Activated naive CD4-positive, alpha-beta T cell treated with Interleukin-2 at 50 U/mL for 16 hours (primary cell): ENCODE measurements around the gene SLC12A7.
"Not testable (repeated sequence)": the region's sequence is repeated elsewhere in the genome, so short reads cannot be mapped to it uniquely, and the experiment has no call there.

ENCODE experiments used
- DNase-seq: peaks from one replicate; pipeline ENCODE4 v3.0.0-alpha.2; 2020

SLC12A7 gene

GRCh38 chr5:1111727-1112289 lies at the start of gene SLC12A7:
SLC12A7 (minus strand) TSS chr5:1112063; CDS start chr5:1111991, 72 bp downstream.
- DNase-seq, result peak; percentile 57

GRCh38 chr5:1161108-1161832 lies 49.4 kb upstream of the SLC12A7 start:
- DNase-seq, result no peak

DNA sequence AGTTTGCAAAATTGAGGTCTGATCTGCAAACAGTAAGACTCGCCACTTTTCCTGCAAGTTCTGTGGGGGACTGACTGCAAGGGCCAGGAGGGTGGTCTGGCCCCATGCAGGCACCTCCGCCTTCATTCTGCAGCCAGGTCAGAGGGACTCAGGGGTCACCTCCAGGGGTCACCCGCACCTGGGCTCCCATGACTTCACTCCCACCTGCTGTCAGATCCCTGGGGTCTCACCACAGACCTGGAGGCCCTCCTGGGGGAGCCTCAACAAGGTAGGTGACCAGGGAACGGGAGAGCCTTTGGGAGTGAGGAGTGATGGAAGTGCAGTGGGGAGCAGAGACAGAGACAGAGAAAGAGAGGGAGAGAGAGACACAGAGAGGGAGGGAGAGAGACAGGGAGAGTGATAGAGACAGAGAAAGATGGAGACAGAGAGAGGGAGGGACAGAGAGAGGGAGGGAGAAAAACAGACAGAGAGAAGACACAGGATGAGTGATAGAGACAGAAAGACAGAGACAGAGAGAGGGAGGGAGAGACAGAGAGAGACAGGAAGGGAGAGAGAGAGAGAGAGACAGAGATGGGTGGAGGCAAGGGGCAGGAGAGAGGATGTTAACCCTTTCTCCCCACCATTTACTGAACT lies 48.0 kb upstream of the SLC12A7 start:
- no peak for DNase-seq

DNA sequence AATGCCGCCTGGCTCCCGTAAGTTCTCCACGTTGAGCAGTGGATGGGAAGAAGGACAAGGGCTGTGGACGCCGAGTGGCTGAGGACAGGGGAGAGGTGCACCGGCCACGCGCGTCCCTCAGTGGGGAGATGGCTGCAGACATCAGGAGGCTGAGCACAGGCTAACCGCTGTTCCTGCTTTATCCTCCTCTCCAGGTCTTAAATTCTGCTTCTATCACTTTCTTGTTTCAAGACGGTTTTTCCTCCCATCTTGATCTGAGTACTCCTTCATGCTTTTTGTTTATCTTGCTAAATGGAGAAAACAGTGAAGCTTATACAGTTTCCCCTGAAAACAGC lies 47.4 kb upstream of the SLC12A7 start:
- DNase-seq, result no peak

DNA sequence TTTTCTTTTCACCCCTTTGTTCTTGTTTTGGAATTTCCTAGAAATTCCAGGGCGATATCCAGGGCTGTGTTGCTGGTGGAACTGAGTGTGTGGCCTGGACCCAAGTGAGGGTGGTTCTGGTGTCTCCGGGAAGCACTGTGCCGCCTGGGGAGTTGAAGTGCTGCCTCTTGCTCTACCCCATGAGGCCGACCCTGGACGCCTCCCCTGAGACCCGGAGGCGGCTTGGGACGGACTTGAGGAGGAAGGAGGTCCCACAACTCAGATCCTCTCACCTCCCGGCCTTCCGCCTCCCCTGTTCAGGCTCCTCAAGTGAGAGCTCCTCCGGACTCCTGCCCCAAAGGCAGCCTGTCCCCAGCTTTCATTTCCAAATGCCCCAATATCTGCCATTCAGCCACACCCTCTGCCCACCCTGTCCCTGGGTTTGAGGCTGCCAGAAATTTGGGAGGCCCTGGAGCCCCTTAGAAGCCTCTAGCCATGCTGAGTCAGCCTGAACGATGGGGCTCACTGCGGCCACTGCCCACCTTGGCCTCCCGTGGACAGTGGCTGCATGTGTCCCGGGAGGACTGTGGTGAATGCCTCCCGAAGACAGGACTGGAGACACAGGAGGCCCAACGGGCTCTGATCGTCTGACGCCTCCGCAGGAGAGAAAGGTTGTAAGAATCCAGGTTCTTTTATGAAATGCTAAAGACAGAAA lies 46.9 kb upstream of the SLC12A7 start:
- DNase-seq, result no peak

DNA sequence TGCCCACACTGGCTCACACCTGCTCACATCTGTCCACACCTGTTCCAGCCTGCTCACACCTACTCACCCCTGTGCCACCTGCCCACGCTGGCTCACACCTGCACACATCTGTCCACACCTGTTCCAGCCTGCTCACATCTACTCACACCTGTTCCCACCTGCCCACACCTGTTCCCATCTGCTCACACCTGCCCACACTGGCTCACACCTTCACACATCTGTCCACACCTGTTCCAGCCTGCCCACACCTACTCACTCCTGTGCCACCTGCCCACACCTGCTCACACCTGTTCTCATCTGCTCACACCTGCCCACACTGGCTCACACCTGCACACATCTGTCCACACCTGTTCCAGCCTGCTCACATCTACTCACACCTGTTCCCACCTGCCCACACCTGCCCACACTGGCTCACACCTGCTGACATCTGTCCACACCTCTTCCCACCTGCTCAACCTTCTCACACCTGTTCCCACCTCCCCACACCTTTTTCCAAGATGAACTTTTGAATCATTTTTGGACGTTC lies 45.7 kb upstream of the SLC12A7 start:
- not testable (repeated sequence) for DNase-seq

- DNase-seq, result no peak
Observed at GRCh38 chr5:1156754-1157460, 45.0 kb upstream of the SLC12A7 start.

GRCh38 chr5:1156033-1156753 lies 44.3 kb upstream of the SLC12A7 start:
- DNase-seq, result no peak

DNA sequence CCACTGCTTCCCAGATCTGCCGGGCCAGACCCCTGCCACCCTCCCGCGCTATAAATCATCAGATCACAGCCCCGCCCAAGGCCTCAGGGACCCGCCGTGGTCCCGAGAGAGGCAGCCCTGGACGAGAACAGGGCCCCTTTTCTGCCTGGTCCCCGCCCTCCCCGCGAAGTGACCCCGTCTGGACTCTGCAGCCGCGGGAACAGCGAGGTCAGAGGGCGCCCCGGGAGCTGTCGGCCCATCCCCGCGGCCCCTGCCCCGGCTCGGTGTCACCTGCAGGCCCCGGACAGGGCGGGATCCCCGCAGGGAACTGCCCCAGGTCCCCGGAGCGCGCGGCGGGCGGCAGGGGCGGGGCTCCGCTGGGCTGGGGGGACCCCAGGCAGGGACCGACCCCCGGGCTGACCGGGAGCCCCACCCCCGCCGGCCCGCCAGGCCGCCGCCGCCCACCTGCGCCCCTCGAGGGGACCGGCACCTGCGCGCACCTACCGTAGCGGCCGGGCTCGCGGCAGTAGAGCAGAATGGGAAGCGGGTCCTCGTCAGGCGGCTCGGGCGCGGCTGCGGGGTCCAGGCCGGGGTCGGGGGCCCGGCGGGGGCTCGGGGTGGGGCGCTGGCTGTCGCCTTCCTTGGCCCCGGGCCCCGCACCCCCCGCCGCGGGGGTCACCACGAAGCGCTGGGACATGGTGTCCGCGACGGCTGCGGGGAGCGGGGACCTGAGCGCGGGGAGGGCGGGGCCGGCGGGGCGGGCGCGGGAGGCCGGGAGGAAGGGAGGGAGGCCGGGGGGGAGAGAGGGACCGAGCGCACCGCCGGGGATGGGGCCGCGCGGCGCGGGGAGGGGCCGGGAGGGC lies 43.5 kb upstream of the SLC12A7 start:
- no peak for DNase-seq

- no peak for DNase-seq
Observed at GRCh38 chr5:1153428-1153827, 41.6 kb upstream of the SLC12A7 start.

DNA sequence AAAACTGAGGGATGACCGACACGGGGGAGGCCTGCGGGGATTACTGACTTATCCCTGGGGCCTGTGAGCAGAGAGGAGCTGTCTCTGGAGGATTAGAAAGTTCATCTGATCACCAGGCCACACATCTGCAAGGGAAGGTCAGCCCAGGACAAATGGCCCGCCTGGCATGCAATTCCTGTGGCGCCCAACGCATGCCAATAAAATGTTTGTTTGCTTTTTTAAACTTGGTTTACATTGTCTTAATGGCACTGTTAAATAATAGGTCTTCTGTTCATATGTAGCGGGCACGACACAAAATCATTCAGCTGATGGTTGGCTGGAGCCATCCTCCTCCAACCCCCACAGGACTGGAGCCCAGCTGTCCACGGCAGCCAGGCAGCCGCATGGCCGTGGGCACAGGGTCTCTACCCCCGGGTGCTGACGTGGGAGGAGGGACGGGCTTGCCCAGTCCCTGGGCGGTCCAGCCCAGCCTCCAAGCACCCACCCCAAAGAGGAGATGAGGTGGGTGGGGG lies 41.0 kb upstream of the SLC12A7 start:
- DNase-seq, result no peak

DNA sequence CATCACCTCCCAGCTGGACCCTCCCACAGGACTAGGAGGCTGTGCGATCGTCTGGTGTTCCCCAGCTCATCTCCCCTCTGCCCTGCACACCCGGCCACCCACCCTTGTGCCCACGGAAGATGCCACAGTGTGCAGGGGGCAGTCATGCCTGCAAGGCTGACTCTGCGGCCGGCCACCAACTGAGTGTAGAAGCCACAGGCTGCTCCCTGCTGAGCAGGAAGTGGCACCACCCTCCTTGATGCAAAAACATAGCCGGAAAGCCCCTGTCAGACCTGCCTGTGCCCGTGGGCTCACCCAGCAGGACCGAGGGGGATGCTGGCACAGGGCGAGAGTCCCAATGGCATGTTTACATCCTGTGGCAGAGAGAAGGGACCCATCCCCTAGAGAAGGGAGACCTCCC lies 40.3 kb upstream of the SLC12A7 start:
- DNase-seq, result no peak

DNA sequence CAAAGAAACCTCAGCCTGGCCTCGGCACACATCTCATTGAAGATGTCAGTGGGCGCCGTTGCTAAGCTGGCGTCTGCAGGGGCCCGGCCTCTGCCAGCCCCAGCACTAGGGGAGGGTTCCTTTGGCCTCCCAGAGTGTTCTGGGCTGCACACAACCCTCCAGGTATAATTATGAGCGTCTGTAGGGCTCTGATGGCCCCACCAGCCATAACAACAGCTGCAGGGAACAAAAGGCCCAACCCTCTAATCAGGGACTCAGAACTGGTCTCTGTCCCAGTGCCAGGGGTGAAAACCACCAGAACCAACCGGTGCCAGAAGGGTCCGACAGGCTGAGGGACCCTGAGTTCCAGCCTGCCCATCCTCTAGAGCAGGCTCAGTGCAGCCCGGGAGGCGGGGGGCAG lies 39.5 kb upstream of the SLC12A7 start:
- no peak for DNase-seq

GRCh38 chr5:1150866-1151265 lies 39.0 kb upstream of the SLC12A7 start:
- DNase-seq, result no peak

GRCh38 chr5:1144638-1145396 lies 33.0 kb upstream of the SLC12A7 start:
- no peak for DNase-seq

DNA sequence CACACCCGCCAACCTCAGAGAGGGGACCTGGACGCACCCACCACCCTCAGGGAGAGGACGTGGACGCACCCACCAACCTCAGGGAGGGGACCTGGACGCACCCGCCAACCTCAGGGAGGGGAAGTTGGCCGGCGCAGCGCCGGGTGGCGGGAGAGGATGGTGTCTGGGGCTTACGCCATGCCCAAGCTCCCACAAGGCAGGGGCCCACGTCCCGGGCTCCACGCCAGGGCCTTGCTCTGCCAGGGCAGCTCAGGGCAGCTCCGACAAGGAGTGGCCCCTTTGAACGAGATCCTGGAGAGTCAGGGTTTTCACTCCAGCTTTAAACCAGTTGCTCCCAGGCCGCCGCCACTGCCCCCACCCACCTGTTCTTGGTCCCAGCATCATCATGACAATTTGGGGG lies 32.2 kb upstream of the SLC12A7 start:
- no peak for DNase-seq

- DNase-seq, result no peak
Observed at GRCh38 chr5:1143670-1143951, 31.7 kb upstream of the SLC12A7 start.

DNA sequence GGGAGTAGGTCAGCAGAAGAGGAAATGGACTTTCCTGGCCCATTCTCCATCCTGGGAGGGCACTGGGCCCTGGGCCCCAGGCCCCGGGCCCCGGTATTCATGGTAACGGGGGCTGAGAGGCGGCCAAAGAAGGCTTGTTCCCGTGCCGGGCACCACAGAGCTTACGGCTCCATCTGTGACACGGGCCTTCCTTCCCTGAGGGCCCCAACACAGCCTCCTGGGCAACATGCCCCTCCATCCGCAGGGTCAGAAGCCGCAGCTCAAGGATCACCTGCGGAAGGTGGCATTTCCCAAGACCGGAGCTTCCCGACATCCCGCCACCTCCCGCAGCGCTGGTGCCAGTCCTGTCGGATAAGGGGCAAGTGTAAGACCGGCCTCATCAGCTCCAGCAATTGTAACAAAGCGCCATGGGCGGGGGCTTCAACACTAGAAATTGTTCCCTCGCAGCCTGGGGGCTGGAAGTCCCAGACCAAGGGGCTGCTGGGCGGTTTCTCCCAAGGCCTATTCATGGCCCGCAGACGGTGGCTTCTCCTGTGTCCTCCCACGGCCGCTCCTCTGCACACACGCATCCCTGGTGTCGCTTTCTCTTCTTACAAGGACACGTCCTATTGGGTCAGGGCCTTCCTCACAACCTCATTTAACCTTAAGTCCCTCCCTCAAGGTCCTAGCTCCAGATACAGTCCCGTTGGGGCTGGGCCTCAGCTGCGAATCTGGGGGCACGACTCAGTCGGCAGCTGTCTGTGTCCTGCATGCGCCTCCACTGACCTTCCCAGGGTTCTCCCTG lies 31.2 kb upstream of the SLC12A7 start:
- DNase-seq, result no peak

DNA sequence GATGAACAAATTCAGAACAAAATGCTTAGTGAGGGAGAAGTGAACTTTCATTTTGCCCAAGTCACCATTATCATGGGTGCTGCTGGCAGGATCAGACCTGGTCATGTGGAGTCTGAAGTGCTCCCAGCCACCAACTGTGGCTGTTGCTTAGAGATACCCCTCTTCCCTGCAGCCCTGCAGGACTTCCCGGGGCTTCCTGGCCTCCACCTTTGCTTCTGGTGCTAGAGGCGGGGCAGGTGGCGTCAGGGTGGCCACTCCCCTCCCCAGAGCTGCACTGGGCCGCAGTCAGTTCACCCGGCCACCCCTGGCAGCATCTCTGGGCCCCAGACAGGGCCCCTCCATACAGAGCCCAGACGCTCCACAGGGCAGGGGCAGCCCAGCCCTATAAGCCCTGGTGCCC lies 30.0 kb upstream of the SLC12A7 start:
- no peak for DNase-seq

- no peak for DNase-seq
Observed at GRCh38 chr5:1140818-1141189, 28.9 kb upstream of the SLC12A7 start.
